ENCODE results near the gene CSF2RB. TPM values are rescaled to one million over a fixed set of nuclear protein-coding genes. Genes with fewer than 3 reads are reported as not detected.

The CSF2RB gene
- total RNA-seq, 1 donor from 2014 or later, result 30.1 TPM

DNA sequence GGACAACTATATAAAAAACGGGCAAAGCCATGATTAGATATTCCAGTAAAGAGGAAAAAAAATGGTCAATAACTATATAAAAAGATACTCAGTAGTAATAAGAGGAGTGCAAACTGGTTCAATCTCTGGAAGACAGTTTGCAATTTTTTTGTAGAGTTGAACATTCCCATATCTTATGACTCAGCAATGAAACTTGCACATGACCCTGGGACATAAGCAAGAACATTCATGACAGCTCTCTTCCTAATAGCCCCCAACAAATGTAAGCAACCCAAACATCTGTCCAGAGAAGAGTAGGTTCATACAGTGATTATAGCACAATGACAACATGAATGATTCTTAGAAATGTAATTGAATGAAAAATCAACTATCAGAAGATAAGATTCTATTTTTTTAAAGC is 21.8 kb upstream of the CSF2RB start:
- H3K36me3 ChIP-seq, result no peaks in the 10 kb centered on the region
- H3K27ac ChIP-seq, result no peak overlapping the region
- H3K4me3 ChIP-seq, result no peak overlapping the region
- H3K9me3 ChIP-seq, result peaks cover 5% of the 10 kb centered on the region
- DNase-seq (no peak), ATAC-seq (no peak)
- H3K27me3 ChIP-seq (ENCODE audit: low read depth), result no peaks in the 10 kb centered on the region
- intact Hi-C loops (cut with DNase I), result no loop called here
- TF ChIP-seq, protein P1, sequence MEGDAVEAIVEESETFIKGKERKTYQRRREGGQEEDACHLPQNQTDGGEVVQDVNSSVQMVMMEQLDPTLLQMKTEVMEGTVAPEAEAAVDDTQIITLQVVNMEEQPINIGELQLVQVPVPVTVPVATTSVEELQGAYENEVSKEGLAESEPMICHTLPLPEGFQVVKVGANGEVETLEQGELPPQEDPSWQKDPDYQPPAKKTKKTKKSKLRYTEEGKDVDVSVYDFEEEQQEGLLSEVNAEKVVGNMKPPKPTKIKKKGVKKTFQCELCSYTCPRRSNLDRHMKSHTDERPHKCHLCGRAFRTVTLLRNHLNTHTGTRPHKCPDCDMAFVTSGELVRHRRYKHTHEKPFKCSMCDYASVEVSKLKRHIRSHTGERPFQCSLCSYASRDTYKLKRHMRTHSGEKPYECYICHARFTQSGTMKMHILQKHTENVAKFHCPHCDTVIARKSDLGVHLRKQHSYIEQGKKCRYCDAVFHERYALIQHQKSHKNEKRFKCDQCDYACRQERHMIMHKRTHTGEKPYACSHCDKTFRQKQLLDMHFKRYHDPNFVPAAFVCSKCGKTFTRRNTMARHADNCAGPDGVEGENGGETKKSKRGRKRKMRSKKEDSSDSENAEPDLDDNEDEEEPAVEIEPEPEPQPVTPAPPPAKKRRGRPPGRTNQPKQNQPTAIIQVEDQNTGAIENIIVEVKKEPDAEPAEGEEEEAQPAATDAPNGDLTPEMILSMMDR (IDR thresholded peaks at IDR 0.05), result no peak
- H3K4me1 ChIP-seq, result no peaks in the 10 kb centered on the region

- no peaks in the 10 kb centered on the region for H3K36me3 ChIP-seq
- H3K4me1 ChIP-seq, result no peaks in the 10 kb centered on the region
- H3K27me3 ChIP-seq (ENCODE audit: low read depth), result no peaks in the 10 kb centered on the region
- no peak for ATAC-seq
- intact Hi-C loops (cut with DNase I), result no loop called here
- H3K27ac ChIP-seq, result no peak overlapping the region
- no peak overlapping the region for H3K4me3 ChIP-seq
- TF ChIP-seq, protein P1 (IDR thresholded peaks at IDR 0.05), result no peak
- peaks cover 5% of the 10 kb centered on the region for H3K9me3 ChIP-seq
- no peak for DNase-seq
Measured at GRCh38 chr22:36892292-36892691, 21.1 kb upstream of the CSF2RB start.

GRCh38 chr22:36893262-36893661 is 20.2 kb upstream of the CSF2RB start:
- ATAC-seq (no peak), DNase-seq (no peak)
- Histone ChIP-seq H3K9me3 (peaks cover 5% of the 10 kb centered on the region), H3K36me3 (no peaks in the 10 kb centered on the region), H3K27me3 (ENCODE audit: low read depth) (no peaks in the 10 kb centered on the region), H3K27ac (no peak overlapping the region), H3K4me1 (no peaks in the 10 kb centered on the region), H3K4me3 (no peak overlapping the region)
- intact Hi-C loops (cut with DNase I), result no loop called here
- TF ChIP-seq, protein P1 (IDR thresholded peaks at IDR 0.05), result no peak

DNA sequence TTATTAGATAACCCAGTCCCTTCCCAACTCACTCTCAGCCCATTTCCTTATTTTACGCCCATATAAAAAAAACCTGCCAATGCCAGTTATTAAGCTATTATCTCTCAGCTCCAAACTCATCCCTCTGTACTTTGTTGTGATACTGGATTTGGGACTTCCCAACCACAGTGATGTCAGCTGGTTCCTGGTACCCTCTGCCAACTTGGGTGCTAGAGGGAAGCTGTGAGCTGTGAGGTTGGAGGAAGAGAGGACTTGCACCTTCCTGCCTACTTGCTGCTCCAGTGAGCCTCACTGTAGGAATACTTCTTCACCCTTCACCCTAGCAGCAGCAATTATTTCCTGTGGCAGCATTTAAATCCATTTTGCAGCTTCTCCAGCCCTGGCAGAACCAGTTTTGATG is 19.2 kb upstream of the CSF2RB start:
- TF ChIP-seq, protein P1 (IDR thresholded peaks at IDR 0.05), result no peak
- Histone ChIP-seq H3K4me3 (no peak overlapping the region), H3K27me3 (ENCODE audit: low read depth) (no peaks in the 10 kb centered on the region), H3K36me3 (no peaks in the 10 kb centered on the region), H3K4me1 (no peaks in the 10 kb centered on the region), H3K9me3 (peaks cover 5% of the 10 kb centered on the region), H3K27ac (no peak overlapping the region)
- intact Hi-C loops (cut with DNase I), result no loop called here
- ATAC-seq (no peak), DNase-seq (no peak)

DNA sequence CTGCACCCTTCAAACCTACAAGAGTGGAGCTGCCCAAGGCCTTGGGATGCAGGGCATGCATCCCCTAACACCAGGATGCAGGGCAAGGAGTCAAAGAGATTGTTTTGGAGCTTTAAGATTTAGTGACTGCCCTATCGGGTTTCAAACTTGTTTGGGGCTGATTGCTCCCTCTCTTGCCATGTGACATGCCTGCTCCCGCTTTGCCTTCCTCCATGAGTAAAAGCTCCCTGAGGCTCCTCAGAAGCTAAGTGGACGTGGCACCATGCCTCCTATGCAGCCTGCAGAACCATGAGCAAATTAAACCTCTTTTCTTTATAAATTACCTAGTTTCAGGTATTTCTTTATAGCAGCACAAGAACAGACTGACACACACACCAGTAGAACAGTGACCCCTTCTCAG is 15.8 kb upstream of the CSF2RB start:
- Histone ChIP-seq H3K4me1 (peaks cover 5% of the 10 kb centered on the region), H3K27me3 (ENCODE audit: low read depth) (no peaks in the 10 kb centered on the region), H3K4me3 (no peak overlapping the region), H3K9me3 (peaks cover 5% of the 10 kb centered on the region), H3K27ac (no peak overlapping the region), H3K36me3 (no peaks in the 10 kb centered on the region)
- intact Hi-C loops (cut with DNase I), result no loop called here
- DNase-seq, result no peak
- TF ChIP-seq, protein P1 (IDR thresholded peaks at IDR 0.05), result no peak
- no peak for ATAC-seq

DNA sequence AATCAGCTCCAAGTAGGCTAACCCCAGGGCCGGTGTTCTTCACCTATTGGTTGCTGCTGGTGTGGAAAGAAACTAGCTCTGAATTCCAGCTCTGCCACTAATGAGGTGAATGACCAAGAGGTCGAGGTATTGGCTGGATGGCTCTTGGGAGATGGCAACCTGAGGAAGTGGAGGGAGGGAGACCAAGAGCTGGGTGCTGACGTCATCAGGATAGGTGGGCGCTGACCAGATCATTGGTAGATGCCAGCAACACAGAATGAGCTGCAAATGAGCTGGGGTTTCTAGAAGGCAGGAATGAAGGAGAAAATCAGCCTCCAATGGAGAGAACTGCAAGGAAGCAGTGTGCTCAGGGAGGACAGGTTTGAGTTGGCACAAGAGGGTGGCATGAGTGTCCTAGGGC is 14.7 kb upstream of the CSF2RB start:
- Histone ChIP-seq H3K9me3 (peaks cover 5% of the 10 kb centered on the region), H3K4me3 (no peak overlapping the region), H3K27ac (no peak overlapping the region), H3K36me3 (no peaks in the 10 kb centered on the region), H3K27me3 (ENCODE audit: low read depth) (no peaks in the 10 kb centered on the region), H3K4me1 (peaks cover 5% of the 10 kb centered on the region)
- no peak for DNase-seq
- intact Hi-C loops (cut with DNase I), result no loop called here
- ATAC-seq, result no peak
- TF ChIP-seq, protein P1 (IDR thresholded peaks at IDR 0.05), result no peak

Data from lower lobe of right lung (tissue), 2 donors.